Neural cell (in vitro differentiated cells): Measurements from ENCODE around the gene B3GALNT2. TPM values are rescaled to one million over a fixed set of nuclear protein-coding genes. Genes with fewer than 3 reads are reported as not detected.

Source experiments
- H2AFZ ChIP-seq: fragments of 200-600, 300-800 bp; sonication (generic), shearing (Covaris generic); 2 replicates; pipeline ENCODE4 v1.6.0; 2014; ENCODE audit warnings: low read depth, mild to moderate bottlenecking, antibody characterized with exemption, low read length, moderate library complexity
- H3F3A ChIP-seq: fragments of 200-600 bp; shearing (Covaris generic); 2 replicates; pipeline ENCODE4 v1.6.1; 2016; ENCODE audit warnings: mild to moderate bottlenecking, moderate library complexity, mixed read lengths, antibody characterized with exemption, low read length; ENCODE audit not compliant: insufficient read depth, poor library complexity, severe bottlenecking
- H3K27ac ChIP-seq: fragments of 200-600, 300-800 bp; sonication (generic), shearing (Covaris generic); 2 replicates; pipeline ENCODE4 v1.5.1; 2014; ENCODE audit warnings: mild to moderate bottlenecking, low read length, moderate library complexity
- H3K27me3 ChIP-seq: fragments of 300-800, 200-600 bp; sonication (generic), shearing (Covaris generic); 2 replicates; pipeline ENCODE4 v1.6.0; 2014; ENCODE audit warnings: mild to moderate bottlenecking, low read depth, low read length, moderate library complexity; ENCODE audit not compliant: insufficient read depth
- H3K36me3 ChIP-seq: fragments of 300-800, 200-600 bp; sonication (generic), shearing (Covaris generic); 2 replicates; pipeline ENCODE4 v1.5.1; 2014; ENCODE audit warnings: mild to moderate bottlenecking, antibody characterized with exemption, low read length, moderate library complexity; ENCODE audit not compliant: insufficient read depth
- H3K4me2 ChIP-seq: fragments of 300-800, 200-600 bp; sonication (generic), shearing (Covaris generic); 2 replicates; pipeline ENCODE4 v1.6.0; 2014; ENCODE audit warnings: mild to moderate bottlenecking, low read length
- H3K4me3 ChIP-seq: fragments of 300-800, 200-600 bp; sonication (generic), shearing (Covaris generic); 2 replicates; pipeline ENCODE4 v1.5.1; 2014; ENCODE audit warnings: mild to moderate bottlenecking, low read length, moderate library complexity
- H3K79me2 ChIP-seq: fragments of 200-600 bp; shearing (Covaris generic); replicated peaks from 2 replicates; pipeline ENCODE4 v1.6.0; 2014; ENCODE audit warnings: mild to moderate bottlenecking, low read length, moderate library complexity; ENCODE audit not compliant: insufficient read depth
- H3K9ac ChIP-seq: fragments of 300-800, 200-600 bp; sonication (generic), shearing (Covaris generic); 2 replicates; pipeline ENCODE4 v1.6.1; 2016; ENCODE audit warnings: mild to moderate bottlenecking, low read length, mixed read lengths
- H3K9me2 ChIP-seq: fragments of 200-600 bp; shearing (Covaris generic); 2 replicates; pipeline ENCODE4 v1.6.1; 2016; ENCODE audit warnings: mild to moderate bottlenecking, low read length, mixed read lengths; ENCODE audit not compliant: insufficient read depth
- H3K9me3 ChIP-seq: fragments of 200-600, 300-800 bp; sonication (generic), shearing (Covaris generic); 2 replicates; pipeline ENCODE4 v1.6.1; 2016; ENCODE audit warnings: mild to moderate bottlenecking, mixed run types, low read length, moderate library complexity, mixed read lengths
- H4K20me1 ChIP-seq: fragments of 200-600 bp; shearing (Covaris generic); 2 replicates; pipeline ENCODE4 v1.6.1; 2016; ENCODE audit warnings: mild to moderate bottlenecking, mixed run types; ENCODE audit not compliant: insufficient read depth
- EP300 ChIP-seq: fragments of 450-650 bp; conservative IDR thresholded peaks from 2 replicates; pipeline ENCODE4 v1.6.1; 2014; ENCODE audit warnings: antibody characterized with exemption, mild to moderate bottlenecking, moderate library complexity; ENCODE audit not compliant: poor library complexity, severe bottlenecking
- EZH2 ChIP-seq: fragments of 200-600, 300-800 bp; shearing (Covaris generic), sonication (generic); IDR thresholded peaks from 2 replicates; pipeline ENCODE4 v1.6.1; 2014; ENCODE audit warnings: antibody characterized with exemption, low read length, borderline replicate concordance, mild to moderate bottlenecking; ENCODE audit not compliant: insufficient read depth, poor library complexity, severe bottlenecking
- MXI1 ChIP-seq: fragments of 450-650 bp; conservative IDR thresholded peaks from 2 replicates; pipeline ENCODE4 v1.6.1; 2014; ENCODE audit warnings: antibody characterized with exemption, mild to moderate bottlenecking; ENCODE audit not compliant: poor library complexity, severe bottlenecking
- POLR2AphosphoS5 ChIP-seq: IDR thresholded peaks from 2 replicates; pipeline ENCODE4 v1.6.1; 2012
- RAD21 ChIP-seq: fragments of 450-650 bp; conservative IDR thresholded peaks from 2 replicates; pipeline ENCODE4 v1.6.1; 2014; ENCODE audit warnings: antibody characterized with exemption, mild to moderate bottlenecking, moderate library complexity
- SMC3 ChIP-seq: fragments of 450-650 bp; conservative IDR thresholded peaks from 2 replicates; pipeline ENCODE4 v1.6.1; 2014; ENCODE audit warnings: antibody characterized with exemption, mild to moderate bottlenecking, moderate library complexity; ENCODE audit not compliant: poor library complexity
- TAF1 ChIP-seq: IDR thresholded peaks from 2 replicates; pipeline ENCODE4 v1.6.1; 2012; ENCODE audit warnings: low read depth
- polyA plus RNA-seq: library from polyadenylated mRNA; depleted of rRNA; stranded (reverse); fragments of >200 nt; gene quantifications from 2 replicates; pipeline ENCODE4 v1.2.3, GENCODE V29; 2014
- TF ChIP-seq, protein P1 (sequence below): IDR thresholded peaks from 2 replicates; pipeline ENCODE4 v1.6.1; 2012; ENCODE audit warnings: borderline replicate concordance
- TF ChIP-seq, protein P2 (sequence below): fragments of 450-650 bp; IDR thresholded peaks from 2 replicates; pipeline ENCODE4 v1.5.1; 2014; ENCODE audit warnings: antibody characterized with exemption, mild to moderate bottlenecking, moderate library complexity; ENCODE audit not compliant: poor library complexity, severe bottlenecking

B3GALNT2 gene
- polyA plus RNA-seq, 1 donor from 2014 or later, result 29.0 TPM

DNA sequence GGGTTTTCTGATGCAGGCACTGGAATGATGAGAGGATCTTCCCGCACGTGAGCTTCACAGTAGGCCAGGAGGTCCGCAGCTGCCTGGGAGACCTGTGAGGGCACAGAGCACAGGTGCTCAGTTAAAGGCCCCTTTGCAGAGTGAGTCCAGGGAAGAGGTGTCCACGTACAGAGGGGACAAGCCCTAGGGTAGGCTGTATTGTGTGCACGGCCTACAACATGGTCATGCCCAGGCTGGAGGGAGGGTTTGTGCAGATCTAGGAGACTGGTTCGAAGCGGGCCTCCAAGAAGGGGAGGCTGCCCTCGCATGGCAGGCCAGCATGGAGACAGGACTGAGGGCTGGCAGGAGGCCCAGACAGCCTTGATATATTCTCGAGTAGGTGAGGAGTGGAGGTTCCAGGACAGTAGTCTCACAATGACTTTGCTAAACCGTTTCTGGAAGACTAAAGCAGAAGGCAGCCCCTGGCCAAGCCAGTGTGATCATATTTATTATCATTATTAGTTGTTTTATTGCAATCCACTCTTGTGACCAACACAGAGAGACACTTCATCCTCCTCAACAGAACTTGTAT lies 48.0 kb upstream of the B3GALNT2 start:
- H3K9ac ChIP-seq, result no peak overlapping the region

DNA sequence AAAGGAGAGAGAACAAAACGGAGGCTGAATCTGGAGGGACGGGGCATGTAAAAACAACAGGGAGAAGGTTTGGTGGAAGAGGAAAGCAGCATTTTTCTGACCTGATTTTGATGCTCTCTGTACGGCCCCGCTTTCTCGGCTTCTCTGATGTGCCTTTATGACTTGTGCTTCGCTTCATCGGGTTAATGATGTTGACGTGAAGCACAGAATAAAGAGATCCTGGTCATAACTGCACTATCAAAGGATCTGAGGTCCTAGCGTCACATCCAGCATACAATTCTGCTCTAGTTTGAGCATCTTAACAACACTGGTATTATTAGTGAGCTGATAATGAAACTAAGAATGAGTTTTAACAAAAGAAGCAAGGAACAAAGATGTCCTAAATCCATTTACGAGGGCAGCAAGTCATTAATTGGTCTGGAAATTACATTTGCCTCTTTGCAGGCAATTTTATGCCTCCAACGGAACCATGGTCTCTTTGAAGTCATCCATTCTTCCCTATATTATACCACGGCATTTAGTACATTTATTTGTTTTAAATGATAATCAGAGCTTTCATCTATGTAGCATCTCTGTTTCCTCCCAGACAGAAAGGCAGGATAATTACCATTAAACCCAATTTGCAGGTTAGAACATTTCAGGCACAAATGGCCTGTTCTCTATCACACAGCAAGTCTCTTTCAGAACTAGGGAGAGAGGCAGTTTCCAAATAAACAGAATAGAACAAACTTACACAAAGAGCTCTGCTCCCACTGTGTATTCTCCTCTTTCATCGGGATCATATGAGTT lies 45.3 kb upstream of the B3GALNT2 start:
- H3K27me3 ChIP-seq, result no peaks in the 10 kb centered on the region
- no peak overlapping the region for H3K27ac ChIP-seq
- no peaks in the 10 kb centered on the region for H3K79me2 ChIP-seq
- H3K4me2 ChIP-seq, result no peak overlapping the region
- H3K9ac ChIP-seq, result no peak overlapping the region
- H4K20me1 ChIP-seq, result no peaks in the 10 kb centered on the region
- no peaks in the 10 kb centered on the region for H3K36me3 ChIP-seq
- no peak overlapping the region for H3K4me3 ChIP-seq
- H3F3A ChIP-seq, result no peaks in the 10 kb centered on the region
- no peak overlapping the region for H2AFZ ChIP-seq
- H3K9me3 ChIP-seq, result no peaks in the 10 kb centered on the region
- no peaks in the 10 kb centered on the region for H3K9me2 ChIP-seq
- TF ChIP-seq TAF1 (no peak), MXI1 (no peak), POLR2AphosphoS5 (no peak), RAD21 (no peak), SMC3 (no peak), EZH2 (no peak)
- TF ChIP-seq, protein P1, sequence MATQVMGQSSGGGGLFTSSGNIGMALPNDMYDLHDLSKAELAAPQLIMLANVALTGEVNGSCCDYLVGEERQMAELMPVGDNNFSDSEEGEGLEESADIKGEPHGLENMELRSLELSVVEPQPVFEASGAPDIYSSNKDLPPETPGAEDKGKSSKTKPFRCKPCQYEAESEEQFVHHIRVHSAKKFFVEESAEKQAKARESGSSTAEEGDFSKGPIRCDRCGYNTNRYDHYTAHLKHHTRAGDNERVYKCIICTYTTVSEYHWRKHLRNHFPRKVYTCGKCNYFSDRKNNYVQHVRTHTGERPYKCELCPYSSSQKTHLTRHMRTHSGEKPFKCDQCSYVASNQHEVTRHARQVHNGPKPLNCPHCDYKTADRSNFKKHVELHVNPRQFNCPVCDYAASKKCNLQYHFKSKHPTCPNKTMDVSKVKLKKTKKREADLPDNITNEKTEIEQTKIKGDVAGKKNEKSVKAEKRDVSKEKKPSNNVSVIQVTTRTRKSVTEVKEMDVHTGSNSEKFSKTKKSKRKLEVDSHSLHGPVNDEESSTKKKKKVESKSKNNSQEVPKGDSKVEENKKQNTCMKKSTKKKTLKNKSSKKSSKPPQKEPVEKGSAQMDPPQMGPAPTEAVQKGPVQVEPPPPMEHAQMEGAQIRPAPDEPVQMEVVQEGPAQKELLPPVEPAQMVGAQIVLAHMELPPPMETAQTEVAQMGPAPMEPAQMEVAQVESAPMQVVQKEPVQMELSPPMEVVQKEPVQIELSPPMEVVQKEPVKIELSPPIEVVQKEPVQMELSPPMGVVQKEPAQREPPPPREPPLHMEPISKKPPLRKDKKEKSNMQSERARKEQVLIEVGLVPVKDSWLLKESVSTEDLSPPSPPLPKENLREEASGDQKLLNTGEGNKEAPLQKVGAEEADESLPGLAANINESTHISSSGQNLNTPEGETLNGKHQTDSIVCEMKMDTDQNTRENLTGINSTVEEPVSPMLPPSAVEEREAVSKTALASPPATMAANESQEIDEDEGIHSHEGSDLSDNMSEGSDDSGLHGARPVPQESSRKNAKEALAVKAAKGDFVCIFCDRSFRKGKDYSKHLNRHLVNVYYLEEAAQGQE, result no peak
- TF ChIP-seq, protein P2, sequence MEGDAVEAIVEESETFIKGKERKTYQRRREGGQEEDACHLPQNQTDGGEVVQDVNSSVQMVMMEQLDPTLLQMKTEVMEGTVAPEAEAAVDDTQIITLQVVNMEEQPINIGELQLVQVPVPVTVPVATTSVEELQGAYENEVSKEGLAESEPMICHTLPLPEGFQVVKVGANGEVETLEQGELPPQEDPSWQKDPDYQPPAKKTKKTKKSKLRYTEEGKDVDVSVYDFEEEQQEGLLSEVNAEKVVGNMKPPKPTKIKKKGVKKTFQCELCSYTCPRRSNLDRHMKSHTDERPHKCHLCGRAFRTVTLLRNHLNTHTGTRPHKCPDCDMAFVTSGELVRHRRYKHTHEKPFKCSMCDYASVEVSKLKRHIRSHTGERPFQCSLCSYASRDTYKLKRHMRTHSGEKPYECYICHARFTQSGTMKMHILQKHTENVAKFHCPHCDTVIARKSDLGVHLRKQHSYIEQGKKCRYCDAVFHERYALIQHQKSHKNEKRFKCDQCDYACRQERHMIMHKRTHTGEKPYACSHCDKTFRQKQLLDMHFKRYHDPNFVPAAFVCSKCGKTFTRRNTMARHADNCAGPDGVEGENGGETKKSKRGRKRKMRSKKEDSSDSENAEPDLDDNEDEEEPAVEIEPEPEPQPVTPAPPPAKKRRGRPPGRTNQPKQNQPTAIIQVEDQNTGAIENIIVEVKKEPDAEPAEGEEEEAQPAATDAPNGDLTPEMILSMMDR, result no peak

More for the DNA sequence above, 48.0 kb upstream of the B3GALNT2 start:
- no peak overlapping the region for H3K4me3 ChIP-seq
- no peaks in the 10 kb centered on the region for H3K36me3 ChIP-seq
- H4K20me1 ChIP-seq, result no peaks in the 10 kb centered on the region
- no peak overlapping the region for H3K27ac ChIP-seq
- no peaks in the 10 kb centered on the region for H3K27me3 ChIP-seq
- no peaks in the 10 kb centered on the region for H3F3A ChIP-seq
- H3K9me3 ChIP-seq, result no peaks in the 10 kb centered on the region
- no peaks in the 10 kb centered on the region for H3K79me2 ChIP-seq
- no peak for TF ChIP-seq POLR2AphosphoS5
- TF ChIP-seq, protein P1, result no peak
- TF ChIP-seq TAF1, result no peak
- TF ChIP-seq EP300, result no peak
- TF ChIP-seq SMC3, result no peak
- no peak for TF ChIP-seq RAD21
- TF ChIP-seq EZH2, result no peak
- TF ChIP-seq, protein P2, result no peak
- TF ChIP-seq MXI1, result no peak
- H3K4me2 ChIP-seq, result no peak overlapping the region
- H3K9me2 ChIP-seq, result no peaks in the 10 kb centered on the region
- H2AFZ ChIP-seq, result no peak overlapping the region
